Tibial nerve (tissue), 4 donors: ENCODE results near the gene HS6ST1. TPM values are rescaled to one million over a fixed set of nuclear protein-coding genes. Genes with fewer than 3 reads are reported as not detected.

Experiments used
- DNase-seq, 2 donors: peaks; one replicate each; pipeline ENCODE4 v3.0.0-alpha.2; 2019; ENCODE audit warnings: low spot score in 2 of 2
- H3K27ac ChIP-seq, 4 donors: fragments of 200-600 bp; sonication (generic) in 3 of 4; one replicate each; pipeline ENCODE4 v1.5.1; 2017 to 2019; ENCODE audit warnings: mild to moderate bottlenecking in 1 of 4
- H3K27me3 ChIP-seq, 2 donors: fragments of 200-600 bp; sonication (generic) in 1 of 2; one replicate each; pipeline versions ENCODE4 v1.5.1 to v1.6.0; 2017 to 2019
- H3K36me3 ChIP-seq, 3 donors: fragments of 200-600 bp; sonication (generic); one replicate each; pipeline ENCODE4 v1.5.1; 2018 to 2019
- H3K4me1 ChIP-seq, 4 donors: fragments of 200-600 bp; sonication (generic) in 3 of 4; one replicate each; pipeline ENCODE4 v1.5.1; 2017 to 2019
- H3K4me3 ChIP-seq, 4 donors: fragments of 200-600 bp; sonication (generic) in 3 of 4; one replicate each; pipeline ENCODE4 v1.5.1; 2017 to 2019; ENCODE audit warnings: mild to moderate bottlenecking in 1 of 4, moderate library complexity in 1 of 4
- H3K9me3 ChIP-seq, 4 donors: fragments of 200-600 bp; sonication (generic) in 3 of 4; one replicate each; pipeline ENCODE4 v1.5.1; 2017 to 2019
- EP300 ChIP-seq, 2 donors: sonication (generic); formaldehyde crosslinking; IDR thresholded peaks; one replicate each; pipeline ENCODE4 v1.6.1; 2017; ENCODE audit warnings: antibody characterized with exemption in 2 of 2, mild to moderate bottlenecking in 1 of 2
- POLR2A ChIP-seq, 2 donors: fragments of 450-650 bp; IDR thresholded peaks; one replicate each; pipeline ENCODE4 v1.6.1; 2017; ENCODE audit warnings: antibody characterized with exemption in 2 of 2, mild to moderate bottlenecking in 2 of 2, moderate library complexity in 2 of 2
- WGBS, 2 donors: methylation state at CpG; one replicate each; pipeline ENCODE4 v1.1.5; 2018; 5-methylcytosine and 5-hydroxymethylcytosine counted together
- total RNA-seq, 4 donors: library from RNA; depleted of rRNA; stranded (reverse); fragments of >200 nt; gene quantifications; one replicate each; pipeline ENCODE4 v1.1.0, GENCODE V29; 2016
- TF ChIP-seq, protein P1 (sequence below), 5 experiments: fragments of 200-600 bp in 3 of 5; fragments of 450-650 bp in 2 of 5; sonication (generic) in 3 of 5; IDR thresholded peaks; one replicate each; pipeline ENCODE4 v1.5.1; 2016 to 2019; ENCODE audit warnings: antibody characterized with exemption in 5 of 5, mild to moderate bottlenecking in 3 of 5, moderate library complexity in 2 of 5

The HS6ST1 gene
- total RNA-seq, 4 donors from 2014 or later = 21.6 to 51.6 (median 39.3) TPM

GRCh38 chr2:128281852-128282245, 36.8 kb downstream of the HS6ST1 start:
- 69 to 85% methylated on average over 2 of the region's 2 CpGs for WGBS, 2 donors
- Histone ChIP-seq H3K4me3 (no peak overlapping the region), H3K36me3 (peaks cover 0 to 21% (median 0%) of the 10 kb centered on the region in 3 donors), H3K9me3 (no peaks in the 10 kb centered on the region), H3K27ac (peak overlapping the region in 2 of 4 donors; percentile 54 to 66), H3K27me3 (no peaks in the 10 kb centered on the region), H3K4me1 (peaks cover 0 to 77% (median 31%) of the 10 kb centered on the region in 4 donors)
- DNase-seq = no peak
- TF ChIP-seq, protein P1, sequence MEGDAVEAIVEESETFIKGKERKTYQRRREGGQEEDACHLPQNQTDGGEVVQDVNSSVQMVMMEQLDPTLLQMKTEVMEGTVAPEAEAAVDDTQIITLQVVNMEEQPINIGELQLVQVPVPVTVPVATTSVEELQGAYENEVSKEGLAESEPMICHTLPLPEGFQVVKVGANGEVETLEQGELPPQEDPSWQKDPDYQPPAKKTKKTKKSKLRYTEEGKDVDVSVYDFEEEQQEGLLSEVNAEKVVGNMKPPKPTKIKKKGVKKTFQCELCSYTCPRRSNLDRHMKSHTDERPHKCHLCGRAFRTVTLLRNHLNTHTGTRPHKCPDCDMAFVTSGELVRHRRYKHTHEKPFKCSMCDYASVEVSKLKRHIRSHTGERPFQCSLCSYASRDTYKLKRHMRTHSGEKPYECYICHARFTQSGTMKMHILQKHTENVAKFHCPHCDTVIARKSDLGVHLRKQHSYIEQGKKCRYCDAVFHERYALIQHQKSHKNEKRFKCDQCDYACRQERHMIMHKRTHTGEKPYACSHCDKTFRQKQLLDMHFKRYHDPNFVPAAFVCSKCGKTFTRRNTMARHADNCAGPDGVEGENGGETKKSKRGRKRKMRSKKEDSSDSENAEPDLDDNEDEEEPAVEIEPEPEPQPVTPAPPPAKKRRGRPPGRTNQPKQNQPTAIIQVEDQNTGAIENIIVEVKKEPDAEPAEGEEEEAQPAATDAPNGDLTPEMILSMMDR (IDR thresholded peaks at IDR 0.05) = no peak
- TF ChIP-seq POLR2A (IDR thresholded peaks at IDR 0.05) = no peak
- TF ChIP-seq EP300 (IDR thresholded peaks at IDR 0.05) = no peak

GRCh38 chr2:128280901-128281321, 37.8 kb downstream of the HS6ST1 start:
- H3K4me1 ChIP-seq = peaks cover 0 to 68% (median 27%) of the 10 kb centered on the region in 4 donors
- WGBS, 2 donors = 68 to 80% methylated on average over 3 of the region's 5 CpGs
- peaks cover 0 to 24% (median 0%) of the 10 kb centered on the region in 3 donors for H3K36me3 ChIP-seq
- TF ChIP-seq EP300 (IDR thresholded peaks at IDR 0.05) = no peak
- TF ChIP-seq, protein P1 (IDR thresholded peaks at IDR 0.05) = no peak
- no peak for TF ChIP-seq POLR2A (IDR thresholded peaks at IDR 0.05)
- H3K4me3 ChIP-seq = no peak overlapping the region
- peak overlapping the region in 3 of 4 donors; percentile 12 to 74 (median 54) for H3K27ac ChIP-seq
- no peaks in the 10 kb centered on the region for H3K9me3 ChIP-seq
- DNase-seq = no peak
- no peaks in the 10 kb centered on the region for H3K27me3 ChIP-seq

DNA sequence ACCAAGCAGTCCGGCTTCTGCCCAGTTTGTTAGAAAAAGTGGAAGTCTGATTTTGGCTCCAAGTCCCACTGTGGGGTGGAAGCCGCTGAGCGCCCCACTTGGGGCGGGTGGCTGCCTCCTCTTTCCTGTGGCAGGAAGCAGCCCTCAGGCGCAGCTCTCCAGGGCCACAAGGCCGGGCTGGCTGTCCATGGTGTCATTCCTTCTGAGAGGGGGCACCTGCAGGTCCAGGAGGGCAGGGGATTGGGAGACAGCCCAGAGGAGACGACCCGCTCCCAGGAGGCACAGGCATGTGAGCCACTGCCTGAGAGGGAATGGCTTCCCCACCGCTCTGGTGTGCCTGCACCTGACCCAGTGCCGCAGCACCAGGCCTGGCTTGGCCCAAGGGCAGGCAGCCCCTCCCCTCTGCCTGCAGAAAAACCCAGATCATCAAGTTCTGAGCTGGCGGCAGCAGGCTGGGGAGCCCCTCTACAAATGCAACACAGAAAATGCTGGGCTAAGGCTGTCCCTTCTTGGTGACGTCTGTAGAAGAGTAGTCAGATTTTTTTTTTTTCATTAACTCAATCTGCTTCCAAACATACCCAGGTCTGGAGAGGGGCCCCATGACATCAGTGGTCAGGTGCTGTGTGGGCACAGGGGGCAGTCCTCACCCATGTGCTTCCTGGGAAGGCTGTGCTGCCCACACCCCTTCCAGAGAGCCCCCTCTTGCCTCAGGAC, 38.4 kb downstream of the HS6ST1 start:
- 70 to 80% methylated on average over 10 to 12 of the region's 12 CpGs for WGBS, 2 donors
- no peak for DNase-seq

GRCh38 chr2:128279786-128280157, 38.9 kb downstream of the HS6ST1 start:
- Histone ChIP-seq H3K4me3 (no peak overlapping the region), H3K9me3 (peaks cover 0 to 7% (median 0%) of the 10 kb centered on the region in 4 donors), H3K4me1 (peaks cover 0 to 56% (median 27%) of the 10 kb centered on the region in 4 donors), H3K27ac (peak overlapping the region in 2 of 4 donors; percentile 54 to 74), H3K27me3 (no peaks in the 10 kb centered on the region), H3K36me3 (peaks cover 0 to 33% (median 0%) of the 10 kb centered on the region in 3 donors)
- no peak for TF ChIP-seq EP300 (IDR thresholded peaks at IDR 0.05)
- TF ChIP-seq, protein P1 (IDR thresholded peaks at IDR 0.05) = no peak
- no peak for TF ChIP-seq POLR2A (IDR thresholded peaks at IDR 0.05)
- 74 to 76% methylated on average over 11 of the region's 11 CpGs for WGBS, 2 donors
- no peak for DNase-seq

More for the DNA sequence above, 38.4 kb downstream of the HS6ST1 start:
- peak overlapping the region in 3 of 4 donors; percentile 12 to 74 (median 54) for H3K27ac ChIP-seq
- H3K36me3 ChIP-seq = peaks cover 0 to 28% (median 0%) of the 10 kb centered on the region in 3 donors
- no peak overlapping the region for H3K4me3 ChIP-seq
- no peaks in the 10 kb centered on the region for H3K27me3 ChIP-seq
- peaks cover 0 to 3% (median 0%) of the 10 kb centered on the region in 4 donors for H3K9me3 ChIP-seq
- TF ChIP-seq, protein P1 (IDR thresholded peaks at IDR 0.05) = no peak
- TF ChIP-seq POLR2A (IDR thresholded peaks at IDR 0.05) (no peak), EP300 (IDR thresholded peaks at IDR 0.05) (no peak)
- peaks cover 0 to 62% (median 27%) of the 10 kb centered on the region in 4 donors for H3K4me1 ChIP-seq

DNA sequence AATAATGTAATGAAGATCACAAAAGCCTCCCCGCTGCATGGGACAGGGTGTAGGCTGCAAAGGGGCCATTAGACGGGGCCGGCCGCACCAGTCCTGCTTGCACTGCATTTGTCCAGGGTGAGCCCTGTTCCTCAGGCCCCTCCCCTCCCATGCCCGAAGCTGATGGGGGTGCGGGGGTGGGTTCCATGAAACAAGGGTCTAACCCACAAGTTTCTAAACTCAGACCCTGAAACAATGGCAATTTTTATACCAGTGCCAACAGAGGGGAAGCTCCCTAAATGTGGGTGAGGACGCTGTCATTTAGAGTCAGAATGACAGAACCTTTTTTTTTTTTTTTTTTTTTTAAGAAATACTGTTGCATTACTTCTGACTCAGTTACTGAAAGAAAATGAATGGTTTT, 39.7 kb downstream of the HS6ST1 start:
- H3K27ac ChIP-seq = no peak overlapping the region
- 60 to 62% methylated on average over 7 of the region's 7 CpGs for WGBS, 2 donors
- no peaks in the 10 kb centered on the region for H3K27me3 ChIP-seq
- no peak overlapping the region for H3K4me3 ChIP-seq
- DNase-seq = peak in 1 of 2 donors; percentile 6
- H3K4me1 ChIP-seq = peaks cover 0 to 55% (median 27%) of the 10 kb centered on the region in 4 donors
- peaks cover 0 to 13% (median 0%) of the 10 kb centered on the region in 4 donors for H3K9me3 ChIP-seq
- TF ChIP-seq EP300 (IDR thresholded peaks at IDR 0.05) = no peak
- TF ChIP-seq, protein P1 (IDR thresholded peaks at IDR 0.05) = no peak
- TF ChIP-seq POLR2A (IDR thresholded peaks at IDR 0.05) = no peak
- H3K36me3 ChIP-seq = peaks cover 0 to 41% (median 0%) of the 10 kb centered on the region in 3 donors
